GM21528 (cell line): ENCODE data around the gene CCNB3.
"Not testable (repeated sequence)": the region's sequence is repeated elsewhere in the genome, so short reads cannot be mapped to it uniquely, and the experiment has no call there.

Experiments used
- ATAC-seq: cut with Tn5 transposase; IDR thresholded peaks from one replicate; pipeline ENCODE4 v1.9.1; 2021; ENCODE audit warnings: mild to moderate bottlenecking, moderate library complexity; ENCODE audit not compliant: unreplicated experiment, low FRiP score

CCNB3 gene

DNA sequence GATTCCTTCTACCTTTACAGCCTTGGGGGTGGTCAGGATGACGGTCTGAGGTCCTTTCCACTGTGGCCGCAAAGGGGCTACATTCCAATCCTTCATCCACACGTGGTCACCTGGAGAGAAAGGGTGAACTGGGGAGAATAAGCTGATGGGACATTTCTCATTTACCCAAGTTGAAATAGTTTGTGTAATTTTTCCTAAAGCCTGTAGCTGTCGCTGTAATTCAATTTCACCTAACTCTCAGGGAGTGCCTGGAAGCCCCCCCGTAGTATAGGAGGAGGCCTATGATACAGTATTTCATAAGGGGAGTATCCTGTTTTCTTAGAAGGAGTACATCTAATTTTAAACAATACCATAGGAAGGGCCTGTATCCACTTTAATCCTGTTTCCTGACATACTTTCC, 128.1 kb downstream of the CCNB3 start:
- ATAC-seq: not testable (repeated sequence)

DNA sequence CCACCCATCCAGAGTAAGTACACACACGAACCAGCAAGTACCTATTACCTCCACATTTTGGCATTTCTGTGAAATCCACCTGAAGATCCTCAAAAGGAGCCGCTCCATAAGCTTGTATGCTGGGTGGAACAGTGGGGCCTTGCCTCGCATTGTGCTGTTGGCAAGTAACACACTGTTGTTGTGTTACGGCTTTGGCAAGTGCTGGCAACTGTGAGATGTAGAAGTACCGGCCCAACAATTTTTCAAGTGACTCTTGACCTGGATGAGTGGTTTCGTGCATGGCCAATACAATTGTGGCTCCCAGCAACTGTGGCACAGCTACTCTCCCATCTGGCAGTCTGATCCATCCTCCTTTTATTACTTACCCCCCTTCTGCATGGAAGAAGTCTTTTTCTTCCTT, 128.7 kb downstream of the CCNB3 start:
- ATAC-seq: no peak

DNA sequence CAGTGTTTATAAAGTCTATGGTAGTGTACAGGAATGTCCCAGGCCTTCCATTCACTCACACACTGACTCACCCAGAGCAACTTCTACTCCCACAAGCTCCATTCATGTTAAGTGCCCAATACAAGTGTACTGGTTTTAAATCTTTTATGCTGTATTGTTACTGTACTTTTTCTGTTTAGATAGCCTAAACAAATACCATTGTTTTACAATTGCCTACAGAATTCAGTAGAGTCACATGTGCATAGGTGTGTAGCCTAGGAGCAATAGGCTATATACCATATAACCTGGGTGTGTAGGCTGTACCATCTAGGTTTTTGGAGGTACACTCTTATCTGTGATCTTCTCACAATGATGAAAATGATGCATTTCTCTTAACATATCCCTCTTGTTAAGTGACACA, 139.4 kb downstream of the CCNB3 start:
- ATAC-seq: no peak

DNA sequence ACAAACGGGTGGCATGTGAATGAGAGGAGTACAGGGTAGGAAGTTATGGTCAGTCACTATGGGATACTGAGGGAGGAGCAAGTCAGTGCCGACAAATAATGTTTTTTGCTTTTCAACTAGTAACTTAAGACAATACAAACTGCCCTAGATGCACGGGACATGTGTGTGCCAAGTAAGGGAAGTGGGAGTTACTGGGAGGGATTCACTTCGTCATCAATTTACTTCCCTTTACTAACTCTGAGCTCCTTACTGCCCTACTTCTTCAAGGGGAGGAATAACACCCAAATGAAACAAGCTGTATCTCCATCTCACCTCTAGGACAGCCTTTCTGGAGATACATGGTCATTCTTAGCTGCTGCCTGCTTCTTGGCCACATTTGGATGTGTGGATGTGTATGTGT, 168.4 kb downstream of the CCNB3 start:
- no peak for ATAC-seq

DNA sequence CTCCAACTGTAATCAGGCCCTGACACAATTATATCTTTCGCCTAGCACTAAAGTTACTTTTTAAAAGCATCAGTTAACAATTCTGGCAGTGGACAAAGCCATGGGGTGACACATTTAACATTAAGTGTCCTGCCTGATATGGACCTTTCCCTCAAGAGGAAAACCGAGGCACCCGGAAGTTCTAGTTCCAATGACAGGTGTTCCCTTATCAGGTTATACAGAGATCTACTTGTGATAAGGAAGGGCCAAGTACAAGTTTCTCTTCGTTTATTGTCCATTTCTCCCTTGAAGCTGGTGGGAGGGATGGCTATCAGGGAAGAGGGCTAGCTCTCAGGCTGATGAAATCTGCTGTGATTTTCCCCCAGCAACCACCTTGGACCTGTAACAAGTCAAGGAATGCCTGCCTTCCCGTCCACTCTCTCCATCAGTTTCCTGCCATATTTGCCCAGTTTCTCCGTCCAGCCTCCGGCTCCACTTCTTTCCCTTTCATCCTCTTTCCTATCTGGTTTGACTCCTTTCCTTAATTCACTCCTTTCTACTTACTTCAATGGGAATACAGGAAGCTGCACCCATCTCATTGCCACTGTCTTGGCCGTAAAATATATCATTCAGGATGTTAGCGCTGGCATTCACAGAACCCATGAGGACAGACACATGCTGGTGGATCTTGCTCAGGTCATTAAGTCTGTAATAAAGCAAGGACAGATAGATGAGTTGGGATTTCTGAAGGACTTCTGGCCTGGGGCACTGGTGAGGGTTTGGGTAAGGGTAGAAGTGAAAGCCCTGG, 171.1 kb downstream of the CCNB3 start:
- no peak for ATAC-seq

DNA sequence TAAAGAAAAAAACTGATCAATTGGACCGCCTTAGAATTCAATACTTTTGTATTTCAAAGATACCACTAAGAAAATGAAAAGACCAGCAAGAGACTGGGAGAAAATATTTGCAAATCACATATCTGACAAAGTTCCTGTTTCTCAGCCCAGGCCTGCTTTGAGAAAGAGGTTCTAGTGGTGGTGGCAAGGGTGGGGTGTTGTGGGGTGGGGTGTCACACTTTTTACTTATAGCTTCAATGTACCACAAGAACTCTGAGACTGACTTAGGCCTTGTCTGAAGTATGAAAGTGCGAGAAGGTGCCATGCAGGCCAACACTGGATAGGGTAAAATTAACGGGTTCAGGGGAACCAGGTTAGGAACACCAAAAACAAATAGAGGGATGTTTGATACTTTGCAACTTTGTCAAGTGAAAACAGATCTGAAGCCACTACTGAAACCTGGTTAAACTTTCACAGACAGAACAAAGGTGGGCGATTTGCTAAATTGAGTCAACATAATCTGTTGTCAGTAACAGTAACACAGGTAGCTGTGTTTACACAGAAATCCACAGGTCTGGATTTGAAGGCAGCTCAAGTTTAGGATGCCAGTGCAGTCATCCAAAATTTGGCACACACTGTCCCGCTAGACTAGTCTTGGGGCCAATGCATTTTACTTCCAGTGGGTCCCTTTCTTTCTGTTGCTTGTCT, 177.3 kb downstream of the CCNB3 start:
- no peak for ATAC-seq

DNA sequence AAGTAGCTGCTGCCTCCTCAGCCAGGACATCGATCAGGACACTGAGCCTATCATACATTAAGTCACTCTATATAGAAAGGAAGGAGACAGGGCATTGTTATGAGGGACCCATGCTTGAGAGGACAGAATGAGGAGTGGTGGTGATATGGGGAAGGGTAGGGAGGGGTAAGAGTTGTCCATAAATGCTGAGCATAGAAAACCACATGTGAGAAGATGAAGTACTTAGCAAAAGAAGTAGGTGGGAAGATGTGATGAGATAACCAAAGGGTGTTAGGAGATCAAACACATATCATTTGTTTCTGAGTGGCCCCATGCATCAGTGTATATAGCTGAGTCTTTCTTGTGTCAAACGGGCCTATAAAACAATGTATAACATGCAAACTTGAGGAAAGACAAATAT, 182.0 kb downstream of the CCNB3 start:
- ATAC-seq: no peak

DNA sequence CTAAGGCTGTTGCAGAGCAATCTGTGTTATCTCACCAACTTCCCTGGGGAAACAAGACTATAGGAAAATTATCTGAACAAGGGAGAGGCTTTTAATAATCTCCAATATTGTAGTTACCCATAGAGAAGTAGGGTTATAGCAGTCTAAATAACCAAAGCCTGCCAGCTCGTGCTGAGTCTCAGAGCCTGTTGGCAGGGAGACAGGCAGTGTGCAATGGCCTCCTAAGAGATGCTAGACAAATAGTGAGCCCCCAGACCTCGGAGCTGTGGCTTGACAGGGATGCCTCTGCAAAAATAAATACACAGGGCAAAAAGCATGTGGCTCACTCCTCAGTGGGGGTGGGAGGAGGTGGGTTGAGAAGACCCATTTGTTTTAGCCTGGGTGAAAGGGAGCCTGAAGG, 189.3 kb downstream of the CCNB3 start:
- no peak for ATAC-seq
